GM12864 (cell line): ENCODE data around the gene ITSN1.
"Not testable (repeated sequence)": the region's sequence is repeated elsewhere in the genome, so short reads cannot be mapped to it uniquely, and the experiment has no call there.

Experiments
- DNase-seq: peaks from one replicate; pipeline ENCODE4 v3.0.0-alpha.2; 2011; ENCODE audit warnings: low read depth
- H3K4me3 ChIP-seq: 2 replicates; pipeline ENCODE4 v1.5.1; 2011; ENCODE audit warnings: mild to moderate bottlenecking, low read depth, low read length, control low read depth
- CTCF ChIP-seq: IDR thresholded peaks from 2 replicates; pipeline ENCODE4 v1.5.1; 2011; ENCODE audit warnings: low read depth, mild to moderate bottlenecking, moderate library complexity, low read length, control low read depth, inconsistent platforms; ENCODE audit errors: missing control alignments

ITSN1 gene

DNA sequence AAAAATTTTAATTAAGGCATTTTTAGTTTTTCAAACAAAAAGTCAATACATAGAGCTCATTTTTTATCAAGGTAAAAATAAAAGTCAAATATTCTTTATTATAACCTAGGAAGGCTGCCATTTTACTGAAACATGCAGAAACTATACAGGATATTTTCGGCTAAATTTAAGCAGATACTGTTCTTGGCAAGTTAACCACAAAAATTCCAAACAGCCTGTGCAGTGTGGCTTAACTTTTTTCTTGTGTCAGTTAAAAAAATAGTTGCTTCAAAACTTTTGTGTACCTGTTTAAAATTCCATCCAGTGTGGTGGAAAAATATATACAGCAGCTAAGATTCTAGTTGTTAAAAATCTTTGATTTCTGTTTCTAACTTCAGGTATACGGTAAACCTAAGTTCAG, 138.3 kb downstream of the ITSN1 start:
- DNase-seq, result no peak

GRCh38 chr21:33781121-33781520, 138.8 kb downstream of the ITSN1 start:
- no peak for DNase-seq
- no peak overlapping the region for H3K4me3 ChIP-seq
- TF ChIP-seq CTCF, result no peak

More for the DNA sequence above, 138.3 kb downstream of the ITSN1 start:
- no peak for TF ChIP-seq CTCF
- no peak overlapping the region for H3K4me3 ChIP-seq

DNA sequence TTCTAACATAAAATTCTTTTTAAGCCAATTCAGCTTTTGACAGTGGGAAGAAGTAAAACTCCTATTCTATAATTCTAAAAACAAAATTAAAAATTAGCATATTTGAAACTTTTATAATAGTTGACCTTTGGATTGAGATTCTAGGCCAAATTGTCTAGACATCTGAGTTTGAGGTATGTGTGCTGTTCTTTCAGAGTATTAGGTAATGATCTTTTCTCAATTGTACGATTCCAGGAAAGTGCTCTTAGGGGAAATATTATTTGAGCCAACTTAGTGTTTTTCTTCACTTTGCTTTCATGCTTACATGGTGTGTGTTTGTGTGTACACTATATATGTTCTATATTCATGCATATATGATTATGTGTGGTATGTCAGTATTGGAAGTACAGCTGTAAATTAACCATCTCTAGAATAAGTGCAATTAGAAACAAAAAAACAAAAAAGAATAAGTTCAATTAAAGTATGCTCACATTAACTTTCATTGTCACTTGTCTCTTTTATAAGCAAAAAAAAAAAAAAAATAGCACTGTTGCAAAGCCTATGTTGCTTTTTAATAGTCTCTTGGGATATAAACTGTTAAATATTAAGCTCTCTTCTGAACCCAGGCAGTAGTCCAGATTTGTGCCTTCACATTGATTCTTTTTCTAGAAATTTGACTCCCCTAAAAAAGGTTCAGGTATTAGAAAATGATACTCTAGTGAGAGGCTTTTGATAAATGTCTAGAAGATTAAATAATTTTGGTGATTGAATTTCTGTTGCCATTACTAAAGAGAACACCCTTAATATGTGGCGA, 141.1 kb downstream of the ITSN1 start:
- TF ChIP-seq CTCF, result no peak
- no peak for DNase-seq
- H3K4me3 ChIP-seq, result no peak overlapping the region

GRCh38 chr21:33787431-33787830, 145.1 kb downstream of the ITSN1 start:
- no peak for DNase-seq
- H3K4me3 ChIP-seq, result no peak overlapping the region
- no peak for TF ChIP-seq CTCF

GRCh38 chr21:33788438-33788837, 146.1 kb downstream of the ITSN1 start:
- H3K4me3 ChIP-seq, DNase-seq: not testable (repeated sequence)

- no peak for DNase-seq
- no peak overlapping the region for H3K4me3 ChIP-seq
- TF ChIP-seq CTCF, result no peak
Observed at GRCh38 chr21:33789697-33790096, 147.4 kb downstream of the ITSN1 start.

DNA sequence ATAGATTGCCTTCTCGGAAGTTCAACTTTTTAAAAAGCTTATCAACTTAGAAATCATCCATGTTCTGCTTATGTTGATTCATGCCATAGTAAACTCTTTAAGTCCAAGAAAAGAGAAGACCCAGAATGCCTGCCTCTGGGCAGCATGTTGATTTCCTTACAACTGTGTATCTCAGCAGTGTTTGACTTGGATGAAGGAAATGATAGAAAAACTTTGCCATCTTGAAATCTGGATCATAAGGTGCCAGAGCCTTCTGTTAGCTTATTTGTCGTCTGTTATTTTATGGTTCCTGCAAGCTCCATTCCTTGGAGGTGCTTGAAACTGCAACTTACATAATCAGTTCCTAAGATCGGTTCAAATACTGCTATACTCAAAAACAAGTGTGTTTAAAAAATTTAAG, 148.8 kb downstream of the ITSN1 start:
- DNase-seq, result no peak
- no peak overlapping the region for H3K4me3 ChIP-seq
- TF ChIP-seq CTCF, result no peak
